ENCODE results near the gene PMPCA. TPM values are rescaled to one million over a fixed set of nuclear protein-coding genes. Genes with fewer than 3 reads are reported as not detected.
"Not testable (repeated sequence)": the region's sequence is repeated elsewhere in the genome, so short reads cannot be mapped to it uniquely, and the experiment has no call there.

PMPCA gene
- total RNA-seq, 1 donor from 2014 or later: 38.9 TPM

DNA sequence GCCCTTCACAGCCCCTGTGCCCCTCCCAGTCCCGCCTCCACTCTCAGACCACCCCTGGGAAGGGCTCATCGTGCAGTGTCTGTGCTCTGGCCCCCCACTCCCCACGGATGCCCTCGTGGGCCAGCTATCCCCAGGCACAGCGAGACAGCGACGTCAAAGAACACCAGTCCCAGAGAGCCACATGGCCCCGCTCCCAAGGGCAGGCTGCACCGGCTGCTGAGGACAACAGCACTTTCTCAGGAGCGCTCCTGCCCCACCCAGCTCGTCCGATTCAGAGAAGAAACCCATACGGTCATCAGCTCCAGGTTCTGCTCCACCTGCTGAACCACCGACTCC is 5.7 kb upstream of the PMPCA start:
- no peak for ATAC-seq
- intact Hi-C loops (cut with DNase I): no loop called here

DNA sequence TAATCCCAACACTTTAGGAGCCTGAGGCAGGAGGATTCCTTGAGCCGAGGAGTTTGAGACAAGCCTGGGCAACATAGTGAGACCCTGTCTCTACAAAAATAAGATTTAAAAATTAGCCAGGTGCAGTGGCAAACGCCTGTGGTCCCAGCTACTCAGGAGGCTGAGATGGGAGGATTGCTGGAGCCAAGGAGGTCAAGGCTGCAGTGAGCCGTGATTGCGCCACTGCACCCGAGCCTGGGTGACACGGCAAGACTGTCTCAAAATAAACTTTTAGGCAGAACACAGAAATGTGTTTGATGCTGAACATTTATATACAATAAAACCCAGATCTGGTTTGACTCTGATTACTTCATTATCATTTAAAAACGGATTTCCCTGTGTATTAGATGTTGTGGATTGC is 5.0 kb upstream of the PMPCA start:
- intact Hi-C loops (cut with DNase I): no loop called here
- ATAC-seq (no peak), DNase-seq (ENCODE audit: low spot score) (no peak)

More for the DNA sequence above, 5.7 kb upstream of the PMPCA start:
- no peak for DNase-seq (ENCODE audit: low spot score)

DNA sequence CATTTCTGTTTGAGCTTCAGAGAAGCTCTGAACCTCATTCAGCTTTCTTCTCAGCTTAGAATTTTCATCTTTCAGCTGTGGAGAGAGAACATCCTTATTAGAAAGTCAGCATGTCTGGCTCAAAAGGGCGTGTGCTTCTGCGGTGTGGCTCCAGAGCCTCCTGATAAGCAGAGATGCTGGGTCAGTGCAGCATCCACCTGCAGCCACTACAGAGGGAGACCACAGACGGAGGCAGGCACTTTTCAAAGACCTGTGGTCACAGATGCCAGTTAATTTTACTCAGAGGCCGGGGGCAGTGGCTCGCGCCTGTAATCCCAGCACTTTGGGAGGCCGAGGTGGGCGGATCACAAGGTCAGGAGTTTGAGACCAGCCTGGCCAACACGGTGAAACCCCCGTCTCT is 4.6 kb upstream of the PMPCA start:
- intact Hi-C loops (cut with DNase I); ATAC-seq; DNase-seq (ENCODE audit: low spot score): not testable (repeated sequence)

DNA sequence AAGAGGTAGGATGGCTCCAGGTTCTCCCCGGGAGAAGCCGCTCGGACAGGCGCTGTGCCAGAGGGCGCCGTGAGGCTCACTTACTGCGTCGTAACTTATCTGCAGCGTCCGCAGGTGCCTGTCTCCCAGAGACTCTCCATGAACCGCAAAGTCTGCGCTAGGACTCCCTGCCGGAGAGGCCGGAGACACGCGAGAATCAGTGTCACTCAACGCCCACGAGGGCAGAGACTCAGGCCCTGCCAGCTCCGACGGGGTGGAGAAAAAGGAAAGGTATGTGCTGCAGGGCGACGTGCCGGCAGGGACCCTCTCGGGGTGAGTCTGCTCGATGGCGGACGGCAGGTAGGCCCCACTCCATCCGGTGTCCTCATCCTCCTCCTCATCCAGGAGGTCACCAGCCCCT is 3.4 kb upstream of the PMPCA start:
- DNase-seq (ENCODE audit: low spot score); intact Hi-C loops (cut with DNase I); ATAC-seq: not testable (repeated sequence)

DNA sequence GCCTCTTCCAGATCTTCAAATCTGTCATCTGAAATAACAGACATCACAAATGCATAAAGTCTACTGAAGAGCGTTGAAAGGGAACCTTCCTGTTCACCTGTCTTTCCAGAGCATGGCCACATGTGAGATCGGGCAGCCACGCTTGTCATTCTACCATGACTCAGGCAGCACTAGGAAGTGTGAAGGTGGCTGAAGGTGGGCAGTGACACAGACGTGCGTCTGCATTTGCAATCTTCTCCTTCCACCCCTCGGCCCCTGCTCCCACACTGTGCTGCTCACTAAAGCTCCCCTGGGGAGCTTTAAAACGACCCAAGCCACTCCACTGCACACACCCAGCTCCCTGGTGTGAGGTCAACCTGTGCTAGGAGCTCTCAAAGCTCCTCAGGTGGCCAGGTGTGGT is 2.5 kb upstream of the PMPCA start:
- intact Hi-C loops (cut with DNase I): no loop called here
- no peak for DNase-seq (ENCODE audit: low spot score)
- ATAC-seq: no peak

DNA sequence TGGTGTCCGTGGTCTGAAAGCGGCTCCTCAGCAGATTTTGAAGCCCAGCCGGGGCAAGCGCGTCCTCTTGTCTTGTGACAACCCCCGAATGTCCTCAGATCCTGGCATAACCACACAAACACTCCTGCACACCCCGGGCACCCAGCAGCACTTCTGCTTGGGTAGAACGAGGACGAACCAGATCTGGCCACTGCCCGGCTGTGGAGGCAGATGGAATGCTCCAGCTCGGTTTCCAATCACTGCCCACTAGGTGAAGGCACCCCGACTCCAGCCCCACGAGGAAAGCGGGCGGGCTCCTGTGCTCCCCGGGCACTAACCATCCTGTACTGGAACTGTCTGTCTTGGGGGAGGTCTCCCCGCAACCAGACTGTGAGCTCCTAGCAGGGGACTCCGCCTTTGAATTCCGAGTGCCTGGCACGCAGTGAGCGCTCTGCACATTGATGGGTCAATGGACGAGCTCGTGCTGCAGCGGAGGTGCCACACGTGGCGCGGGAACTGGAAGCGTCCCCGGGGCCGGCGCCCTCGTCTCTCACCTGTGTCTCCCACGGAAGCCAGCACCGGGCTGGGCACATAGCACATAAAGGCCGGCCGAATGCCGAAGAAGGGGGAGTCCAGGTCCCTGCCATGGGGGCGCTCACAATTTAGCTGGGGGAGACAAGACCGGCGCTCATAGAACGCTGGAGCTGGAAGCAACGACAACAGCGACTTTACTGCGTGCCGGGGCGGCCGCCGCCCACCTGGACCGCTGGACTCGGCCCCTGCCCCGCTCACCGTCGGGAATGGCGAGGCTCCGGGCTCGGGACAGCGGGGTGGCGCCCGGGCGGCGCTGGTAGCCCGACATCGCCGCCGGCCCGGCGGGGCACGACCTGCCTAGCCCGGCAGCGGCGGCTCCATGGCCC is 652 bp upstream of the PMPCA start:
- intact Hi-C loops (cut with DNase I): no loop called here
- no peak for DNase-seq (ENCODE audit: low spot score)
- peak; percentile 31 for ATAC-seq

DNA sequence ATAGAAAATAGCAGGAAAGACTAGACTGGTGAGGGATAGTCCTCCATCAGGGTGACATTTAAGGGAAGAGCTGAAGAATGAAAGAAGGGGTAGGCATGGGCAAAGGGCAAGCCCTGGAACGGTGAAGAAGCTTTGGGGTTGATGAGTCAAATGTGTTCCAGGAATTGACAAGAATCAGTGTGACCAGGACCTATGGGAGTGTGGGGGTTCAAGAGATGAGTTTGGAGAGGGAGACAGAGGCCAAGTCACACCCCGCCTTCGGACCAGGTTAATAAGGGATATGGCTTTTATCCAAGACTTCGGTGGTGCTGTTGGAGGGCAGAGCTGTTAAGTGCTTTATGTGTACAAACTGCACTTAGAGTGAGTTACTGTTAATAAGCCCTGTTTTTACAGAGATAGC is 920 bp downstream of the PMPCA start:
- DNase-seq (ENCODE audit: low spot score) (no peak), ATAC-seq (no peak)
- intact Hi-C loops (cut with DNase I): no loop called here

DNA sequence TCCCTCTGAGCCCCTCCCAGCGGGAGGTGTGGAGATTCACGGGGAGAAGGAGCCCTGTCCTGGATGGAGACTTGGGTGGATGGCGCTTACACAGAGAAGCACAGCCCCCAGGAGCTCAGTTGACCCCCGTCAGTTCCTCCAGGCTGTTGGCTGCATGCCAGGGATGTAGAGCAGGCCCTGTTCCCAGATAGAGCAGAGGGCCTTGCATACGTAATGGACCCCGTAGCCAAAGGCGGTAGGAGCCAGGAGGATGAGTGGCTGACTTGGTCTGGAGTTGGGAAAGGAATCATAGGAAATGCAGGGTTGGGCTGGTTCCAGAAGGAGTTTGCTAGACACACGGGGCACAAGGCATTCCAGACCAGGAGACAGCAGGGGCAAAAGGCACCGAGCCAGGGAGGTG is 2.5 kb downstream of the PMPCA start:
- intact Hi-C loops (cut with DNase I): no loop called here
- ATAC-seq: no peak
- no peak for DNase-seq (ENCODE audit: low spot score)

DNA sequence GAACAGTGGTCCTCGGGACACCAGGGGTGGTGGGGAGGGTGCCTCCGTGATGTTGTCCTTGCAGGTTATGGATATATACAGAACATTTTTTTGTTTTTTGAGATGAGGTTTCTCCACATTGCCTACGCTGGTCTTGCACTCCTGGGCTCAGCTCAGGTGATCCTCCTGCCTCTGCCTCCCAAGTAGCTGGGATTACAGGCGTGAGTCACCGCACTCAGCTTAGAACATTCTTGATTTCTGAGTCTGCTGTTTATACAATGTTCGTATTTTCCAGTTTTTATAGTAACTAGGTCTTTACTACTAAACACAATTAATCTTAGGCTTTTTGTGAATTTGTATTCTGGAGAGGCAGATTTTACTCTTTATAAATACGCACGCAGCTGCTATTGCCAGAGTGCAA is 6.0 kb downstream of the PMPCA start:
- ATAC-seq (no peak), DNase-seq (ENCODE audit: low spot score) (no peak)
- intact Hi-C loops (cut with DNase I): no loop called here

DNA sequence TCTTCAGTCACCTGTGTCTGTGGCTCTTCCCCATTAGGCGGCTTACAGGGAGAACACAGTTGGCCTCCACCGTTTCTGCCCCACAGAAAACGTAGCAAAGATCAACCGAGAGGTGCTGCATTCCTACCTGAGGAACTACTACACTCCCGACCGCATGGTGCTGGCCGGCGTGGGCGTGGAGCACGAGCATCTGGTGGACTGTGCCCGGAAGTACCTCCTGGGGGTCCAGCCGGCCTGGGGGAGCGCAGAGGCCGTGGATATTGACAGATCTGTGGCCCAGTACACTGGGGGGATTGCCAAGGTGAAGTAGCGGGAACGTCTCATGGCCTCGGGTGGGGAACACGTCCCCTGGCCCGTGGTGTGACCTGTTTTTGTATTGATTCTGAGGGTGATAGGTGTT is 6.5 kb downstream of the PMPCA start:
- DNase-seq (ENCODE audit: low spot score) (no peak), ATAC-seq (no peak)
- intact Hi-C loops (cut with DNase I): no loop called here

DNA sequence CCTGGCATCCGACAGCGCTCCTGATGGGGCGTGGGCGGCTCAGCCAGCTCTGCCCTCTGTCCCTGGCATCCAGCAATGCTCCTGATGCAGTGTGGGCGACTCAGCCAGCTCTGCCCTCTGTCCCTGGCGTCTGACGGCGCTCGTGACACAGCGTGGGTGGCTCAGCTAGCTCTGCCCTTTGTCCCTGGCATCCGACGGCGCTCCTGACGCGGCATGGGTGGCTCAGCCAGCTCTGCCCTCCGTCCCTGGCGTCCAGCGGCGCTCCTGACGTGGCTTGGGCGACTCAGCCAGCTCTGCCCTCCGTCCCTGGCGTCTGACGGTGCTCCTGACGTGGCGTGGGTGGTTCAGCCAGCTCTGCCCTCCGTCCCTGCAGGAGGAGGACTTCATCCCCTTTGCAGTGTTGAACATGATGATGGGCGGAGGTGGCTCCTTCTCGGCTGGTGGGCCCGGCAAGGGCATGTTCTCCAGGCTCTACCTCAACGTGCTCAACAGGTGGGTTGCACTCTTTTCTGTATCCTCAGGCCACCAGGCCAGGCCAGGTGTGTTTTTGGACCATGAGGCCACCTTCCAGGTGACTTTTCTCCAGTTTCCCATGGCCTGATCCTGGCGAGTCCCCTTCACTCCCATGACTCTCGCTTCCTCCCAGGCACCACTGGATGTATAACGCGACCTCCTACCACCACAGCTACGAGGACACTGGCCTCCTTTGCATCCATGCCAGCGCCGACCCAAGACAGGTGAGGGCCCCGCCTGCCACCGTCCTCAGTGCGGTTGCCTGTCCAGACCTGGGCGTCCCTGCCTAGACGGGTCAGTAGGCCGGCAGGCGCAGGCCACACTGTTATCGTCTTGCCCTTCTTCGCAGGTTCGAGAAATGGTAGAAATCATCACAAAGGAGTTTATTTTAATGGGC is 8.0 kb downstream of the PMPCA start:
- intact Hi-C loops (cut with DNase I): no loop called here
- peak; percentile 78 for DNase-seq (ENCODE audit: low spot score)
- ATAC-seq: peak; percentile 73

DNA sequence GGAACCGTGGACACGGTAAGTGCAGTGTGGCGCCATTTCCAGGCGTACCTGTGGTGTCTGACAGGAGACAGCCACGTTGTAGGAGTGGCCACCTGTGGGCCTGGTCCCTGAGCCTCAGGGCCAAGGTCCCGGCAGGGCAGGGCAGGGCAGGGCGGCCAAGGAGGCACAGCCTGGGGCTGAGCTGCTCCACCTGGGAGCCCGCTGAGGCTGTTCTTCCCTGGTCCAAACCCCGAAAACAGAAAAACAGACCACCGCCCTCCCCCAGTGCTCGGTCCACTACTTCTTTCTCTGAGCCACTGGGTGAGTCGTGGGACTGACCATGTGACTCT is 8.6 kb downstream of the PMPCA start:
- intact Hi-C loops (cut with DNase I): no loop called here
- ATAC-seq (no peak), DNase-seq (ENCODE audit: low spot score) (no peak)

DNA sequence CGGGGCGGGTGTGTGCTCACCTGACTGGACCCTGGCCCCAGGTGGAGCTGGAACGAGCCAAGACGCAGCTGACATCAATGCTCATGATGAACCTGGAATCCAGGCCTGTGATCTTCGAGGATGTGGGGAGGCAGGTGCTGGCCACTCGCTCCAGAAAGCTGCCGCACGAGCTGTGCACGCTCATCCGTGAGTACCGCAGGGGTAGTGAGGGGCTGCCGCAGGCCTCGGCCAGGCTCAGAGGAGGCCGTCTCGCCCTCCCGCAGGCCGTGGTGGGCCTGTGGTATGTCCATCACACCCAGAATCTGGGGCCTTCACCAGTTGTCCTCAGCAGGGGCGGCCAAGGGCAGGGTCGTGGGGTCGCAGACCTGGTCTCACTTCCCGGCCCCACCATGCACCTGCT is 11.3 kb downstream of the PMPCA start:
- ATAC-seq (no peak), DNase-seq (ENCODE audit: low spot score) (no peak)
- intact Hi-C loops (cut with DNase I): no loop called here

DNA sequence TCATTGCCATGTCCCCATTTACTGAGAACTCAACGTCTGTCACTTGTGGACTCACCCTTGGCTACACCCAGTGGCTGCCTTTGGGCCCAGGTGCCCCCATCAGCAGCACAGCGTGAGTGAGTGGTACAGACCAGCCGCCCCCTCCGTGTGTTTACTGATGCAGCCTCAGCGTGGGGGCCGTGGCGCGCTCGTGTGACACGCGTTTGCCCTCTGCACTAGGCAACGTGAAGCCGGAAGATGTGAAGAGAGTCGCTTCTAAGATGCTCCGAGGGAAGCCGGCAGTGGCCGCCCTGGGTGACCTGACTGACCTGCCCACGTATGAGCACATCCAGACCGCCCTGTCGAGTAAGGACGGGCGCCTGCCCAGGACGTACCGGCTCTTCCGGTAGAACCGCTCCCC is 12.4 kb downstream of the PMPCA start:
- ATAC-seq: no peak
- intact Hi-C loops (cut with DNase I): no loop called here

DNA sequence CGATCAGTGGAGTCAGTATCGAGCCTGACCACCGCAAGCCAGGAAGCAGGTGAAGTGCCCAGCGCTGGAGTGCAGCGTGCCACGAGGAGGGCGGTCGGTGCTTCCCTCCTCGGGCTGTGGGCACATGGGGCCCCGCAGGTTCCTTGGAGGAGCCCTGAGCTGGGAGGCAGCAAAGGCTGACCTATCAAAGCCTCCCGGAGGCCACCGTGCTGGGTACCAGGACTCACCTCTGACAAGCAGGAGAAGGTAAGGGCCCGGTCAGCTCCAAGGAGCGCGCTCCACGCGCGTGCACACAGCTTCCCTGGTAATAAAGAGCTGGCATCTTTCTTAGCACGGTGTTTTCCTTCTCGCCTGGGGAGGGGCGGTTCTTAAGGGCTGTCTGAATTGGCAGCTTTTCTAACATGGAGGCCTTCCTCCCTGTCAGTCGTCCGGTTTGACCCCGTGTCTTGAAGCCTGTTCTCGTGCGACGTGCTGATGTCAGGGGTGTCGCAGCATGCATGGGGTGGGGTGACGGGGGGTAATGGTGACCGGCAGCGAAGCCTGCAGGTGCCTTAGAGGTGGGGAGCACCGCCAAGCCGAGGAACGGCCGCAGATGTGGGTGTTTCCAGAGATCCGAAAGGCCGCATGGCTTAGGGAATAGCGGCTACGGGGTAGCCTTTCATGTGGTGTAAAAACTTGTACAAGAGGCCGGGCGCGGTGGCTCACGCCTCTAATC is 13.1 kb downstream of the PMPCA start:
- DNase-seq (ENCODE audit: low spot score) (no peak), ATAC-seq (no peak)
- intact Hi-C loops (cut with DNase I): no loop called here

More for the DNA sequence above, 12.4 kb downstream of the PMPCA start:
- DNase-seq (ENCODE audit: low spot score): no peak

DNA sequence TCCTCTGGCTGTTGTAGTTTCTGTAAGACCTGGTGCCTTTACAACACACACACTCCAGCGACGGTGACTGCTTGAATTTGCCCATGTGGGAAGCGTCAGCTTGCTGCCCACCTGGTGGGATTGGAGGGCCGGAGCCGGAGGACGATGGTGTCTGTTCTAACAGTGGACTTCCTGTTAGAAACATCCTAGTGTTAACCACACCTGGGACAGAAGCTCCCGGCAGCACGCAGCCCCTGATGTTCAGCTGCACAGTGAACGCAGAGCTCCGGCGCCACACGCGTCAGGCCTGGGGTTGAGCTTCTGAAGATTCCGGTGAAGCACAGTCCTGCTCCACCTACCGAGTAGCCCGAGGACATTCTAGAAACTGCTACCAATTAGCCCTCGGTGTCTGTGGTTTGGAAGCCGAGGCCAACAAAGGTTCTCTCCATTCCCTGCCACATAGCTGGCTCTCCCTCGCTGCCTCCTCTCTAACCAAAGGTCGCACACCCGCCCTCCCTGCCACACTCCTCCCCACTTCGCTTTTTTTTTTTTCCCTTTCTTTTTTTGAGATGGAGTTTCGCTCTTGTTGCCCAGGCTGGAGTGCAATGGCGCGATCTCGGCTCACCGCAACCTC is 14.4 kb downstream of the PMPCA start:
- ATAC-seq (no peak), DNase-seq (ENCODE audit: low spot score) (no peak)
- intact Hi-C loops (cut with DNase I): no loop called here

DNA sequence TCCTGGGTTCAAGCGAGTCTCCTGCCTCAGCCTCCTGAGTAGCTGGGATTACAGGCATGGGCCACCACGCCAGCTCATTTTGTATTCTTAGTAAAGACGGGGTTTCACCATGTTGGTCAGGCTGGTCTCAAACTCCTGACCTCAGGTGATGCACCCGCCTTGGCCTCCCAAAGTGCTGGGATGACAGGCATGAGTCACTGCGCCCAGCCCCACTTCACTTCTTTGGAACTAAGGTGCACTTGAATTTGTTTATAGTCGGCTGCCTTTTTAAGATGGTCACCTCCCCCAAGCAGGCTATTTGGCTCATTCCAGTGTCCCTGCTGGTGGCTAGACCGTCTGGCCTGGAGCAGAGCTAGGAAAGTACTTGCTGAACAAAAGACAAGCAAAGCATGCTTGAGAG is 14.9 kb downstream of the PMPCA start:
- DNase-seq (ENCODE audit: low spot score); ATAC-seq; intact Hi-C loops (cut with DNase I): not testable (repeated sequence)

DNA sequence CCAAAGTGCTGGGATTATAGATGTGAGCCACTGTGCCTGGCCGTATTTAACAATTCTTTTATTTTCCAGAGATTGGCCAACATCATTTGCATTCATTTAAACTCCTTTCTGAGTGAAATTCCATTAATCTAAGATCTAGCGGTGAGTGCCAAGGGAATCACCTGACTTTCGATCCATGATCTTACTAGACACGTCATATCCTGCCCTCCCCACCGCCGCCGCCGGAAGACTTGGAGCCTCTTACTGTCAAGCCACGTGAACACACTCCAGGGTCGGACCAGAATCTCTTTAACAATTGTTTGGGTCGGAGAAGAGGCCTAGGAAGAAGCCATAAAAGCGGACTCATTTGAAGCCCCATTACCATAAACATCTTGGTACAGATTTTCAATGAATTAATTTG is 16.3 kb downstream of the PMPCA start:
- no peak for DNase-seq (ENCODE audit: low spot score)
- intact Hi-C loops (cut with DNase I): no loop called here
- ATAC-seq: no peak

DNA sequence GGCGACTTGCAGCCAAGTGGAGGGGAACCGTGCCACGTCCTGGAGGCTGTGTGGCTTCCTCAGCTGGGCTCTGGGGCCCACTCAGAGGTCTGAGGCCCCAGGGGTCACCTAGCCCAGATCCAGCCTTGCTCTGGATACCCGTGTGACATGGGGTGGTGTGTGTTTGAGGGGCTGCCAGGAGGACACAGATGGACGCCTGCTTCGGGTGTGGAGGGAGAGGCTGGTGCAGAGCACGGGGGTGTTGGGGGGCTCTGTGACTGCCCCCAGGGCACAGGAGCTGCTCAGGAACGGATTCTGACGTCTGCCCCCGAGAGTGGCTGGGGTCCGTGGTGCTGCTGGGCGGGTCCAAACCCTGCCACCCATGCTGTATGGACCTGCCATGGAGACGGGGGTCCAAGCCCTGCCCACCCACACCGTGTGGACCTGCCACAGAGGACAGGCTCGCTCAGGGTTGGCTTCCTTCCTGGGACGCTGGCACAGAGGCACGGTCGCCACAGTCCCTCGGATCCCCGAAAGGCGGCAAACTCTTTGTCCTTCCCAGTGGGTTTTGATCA is 18.7 kb downstream of the PMPCA start:
- no peak for DNase-seq (ENCODE audit: low spot score)
- intact Hi-C loops (cut with DNase I): no loop called here
- ATAC-seq: no peak
